Endodermal cell (in vitro differentiated cells): ENCODE results near the gene SOST. TPM values are rescaled to one million over a fixed set of nuclear protein-coding genes. Genes with fewer than 3 reads are reported as not detected.

Experiments
- DNase-seq: peaks from one replicate; pipeline ENCODE4 v3.0.0-alpha.2; 2017
- H3K27ac ChIP-seq: 2 replicates; pipeline ENCODE4 v1.5.1; 2013; ENCODE audit warnings: mild to moderate bottlenecking, low read depth, low read length, moderate library complexity
- H3K27me3 ChIP-seq: 2 replicates; pipeline ENCODE4 v1.6.1; 2013; ENCODE audit warnings: mild to moderate bottlenecking, low read length, moderate library complexity; ENCODE audit not compliant: insufficient read depth, control insufficient read depth, poor library complexity, severe bottlenecking
- H3K36me3 ChIP-seq: 2 replicates; pipeline ENCODE4 v1.7.0; 2013; ENCODE audit warnings: mild to moderate bottlenecking, low read length, moderate library complexity; ENCODE audit not compliant: control insufficient read depth, insufficient read depth
- H3K4me1 ChIP-seq: one replicate; pipeline ENCODE4 v1.7.0; 2013; ENCODE audit warnings: low read length; ENCODE audit not compliant: control insufficient read depth, insufficient read depth
- H3K4me3 ChIP-seq: 2 replicates; pipeline ENCODE4 v1.5.1; 2013; ENCODE audit warnings: mild to moderate bottlenecking, low read length, moderate library complexity
- H3K9ac ChIP-seq: 2 replicates; pipeline ENCODE4 v1.6.1; 2013; ENCODE audit warnings: mild to moderate bottlenecking, low read length, moderate library complexity; ENCODE audit not compliant: poor library complexity, severe bottlenecking; ENCODE audit errors: extremely low read depth
- H3K9me3 ChIP-seq: 2 replicates; pipeline ENCODE4 v1.6.1; 2013; ENCODE audit warnings: mild to moderate bottlenecking, low read length, moderate library complexity; ENCODE audit not compliant: control insufficient read depth
- H3K27ac Mint-ChIP-seq: 2 replicates; pipeline ENCODE4 v1.8.0; 2020; ENCODE audit warnings: mixed read lengths
- H3K27me3 Mint-ChIP-seq: 2 replicates; pipeline ENCODE4 v1.8.0; 2021; ENCODE audit warnings: mild to moderate bottlenecking, mixed read lengths; ENCODE audit not compliant: insufficient read depth
- H3K36me3 Mint-ChIP-seq: 2 replicates; pipeline ENCODE4 v1.8.0; 2020; ENCODE audit warnings: low read depth, mixed read lengths
- H3K4me1 Mint-ChIP-seq: 2 replicates; pipeline ENCODE4 v1.8.0; 2020; ENCODE audit warnings: mixed read lengths
- H3K4me3 Mint-ChIP-seq: 2 replicates; pipeline ENCODE4 v1.8.0; 2020; ENCODE audit warnings: mild to moderate bottlenecking, moderate library complexity, mixed read lengths
- H3K9me3 Mint-ChIP-seq: 2 replicates; pipeline ENCODE4 v1.8.0; 2020; ENCODE audit warnings: mild to moderate bottlenecking, mixed read lengths
- WGBS, 2 experiments: methylation state at CpG; one replicate each; pipeline versions ENCODE4 v1.1.5 to v1.1.7; 2013; ENCODE audit warnings: missing lambda C conversion rate in 2 of 2, mixed read lengths in 1 of 2; ENCODE audit not compliant: insufficient coverage in 1 of 2, insufficient read length in 1 of 2; 5-methylcytosine and 5-hydroxymethylcytosine counted together
- total RNA-seq, 2 donors: library from RNA; stranded (reverse); fragmentation: NEBNext Ultra II Directional in 1 of 2; extraction: Animal tissue kit (Norgen Biotek cat#: 25700) in 1 of 2; gene quantifications; 2 replicates in 1 of 2; 3 replicates in 1 of 2; pipeline ENCODE4 v1.2.1, GENCODE V29; 2021
- TF ChIP-seq, protein P1 (sequence below): fragments of 200-600 bp; sonication (generic); conservative IDR thresholded peaks from 2 replicates; pipeline ENCODE4 v1.5.0; 2021; ENCODE audit warnings: antibody characterized with exemption, mild to moderate bottlenecking

SOST gene
- total RNA-seq, 2 donors from 2014 or later = not detected

DNA sequence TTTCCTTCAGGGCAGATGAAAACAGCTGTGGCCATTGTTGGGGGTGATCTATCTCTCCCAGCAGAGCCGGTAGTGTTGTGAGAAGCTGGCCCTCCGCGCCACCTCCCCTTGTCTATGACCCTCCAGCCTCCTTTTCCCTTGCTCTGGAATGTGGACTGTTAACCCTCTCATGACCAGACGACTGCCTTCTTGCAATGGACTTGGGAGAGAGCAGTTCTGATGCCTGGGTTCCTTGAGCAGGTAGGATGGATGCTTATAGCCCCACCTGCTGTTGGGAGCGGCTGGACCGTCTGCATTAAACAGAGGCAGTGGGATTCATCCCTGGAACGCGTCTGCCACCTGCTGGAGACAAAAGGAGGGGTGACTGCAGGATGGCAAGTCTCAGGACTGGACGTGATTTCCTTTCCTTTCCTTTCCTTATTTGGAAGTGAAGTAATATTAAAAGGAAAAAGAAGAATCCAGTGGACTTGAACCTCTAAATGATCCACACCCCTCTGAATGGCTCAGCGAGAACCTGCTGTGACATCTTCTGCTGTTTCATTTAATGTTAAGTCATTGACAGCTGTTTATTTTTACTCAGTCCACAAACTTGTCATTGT lies 1.8 kb upstream of the SOST start:
- Mint-ChIP-seq H3K9me3 (no peaks in the 10 kb centered on the region), H3K4me3 (peak overlapping the region; percentile 10), H3K4me1 (peaks cover 10% of the 10 kb centered on the region), H3K27ac (peak overlapping the region; percentile 80), H3K36me3 (no peaks in the 10 kb centered on the region), H3K27me3 (peaks cover 28% of the 10 kb centered on the region)
- Histone ChIP-seq H3K9me3 (no peaks in the 10 kb centered on the region), H3K4me3 (no peak overlapping the region), H3K4me1 (no peaks in the 10 kb centered on the region), H3K36me3 (peaks cover under 1% of the 10 kb centered on the region), H3K27ac (no peak overlapping the region), H3K27me3 (peaks cover 5% of the 10 kb centered on the region), H3K9ac (no peak overlapping the region)
- TF ChIP-seq, protein P1, sequence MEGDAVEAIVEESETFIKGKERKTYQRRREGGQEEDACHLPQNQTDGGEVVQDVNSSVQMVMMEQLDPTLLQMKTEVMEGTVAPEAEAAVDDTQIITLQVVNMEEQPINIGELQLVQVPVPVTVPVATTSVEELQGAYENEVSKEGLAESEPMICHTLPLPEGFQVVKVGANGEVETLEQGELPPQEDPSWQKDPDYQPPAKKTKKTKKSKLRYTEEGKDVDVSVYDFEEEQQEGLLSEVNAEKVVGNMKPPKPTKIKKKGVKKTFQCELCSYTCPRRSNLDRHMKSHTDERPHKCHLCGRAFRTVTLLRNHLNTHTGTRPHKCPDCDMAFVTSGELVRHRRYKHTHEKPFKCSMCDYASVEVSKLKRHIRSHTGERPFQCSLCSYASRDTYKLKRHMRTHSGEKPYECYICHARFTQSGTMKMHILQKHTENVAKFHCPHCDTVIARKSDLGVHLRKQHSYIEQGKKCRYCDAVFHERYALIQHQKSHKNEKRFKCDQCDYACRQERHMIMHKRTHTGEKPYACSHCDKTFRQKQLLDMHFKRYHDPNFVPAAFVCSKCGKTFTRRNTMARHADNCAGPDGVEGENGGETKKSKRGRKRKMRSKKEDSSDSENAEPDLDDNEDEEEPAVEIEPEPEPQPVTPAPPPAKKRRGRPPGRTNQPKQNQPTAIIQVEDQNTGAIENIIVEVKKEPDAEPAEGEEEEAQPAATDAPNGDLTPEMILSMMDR = peak; percentile 100
- WGBS, 2 experiments = 0 to 2% methylated on average over 3 to 10 of the region's 10 CpGs
- DNase-seq = peak; percentile 100

DNA sequence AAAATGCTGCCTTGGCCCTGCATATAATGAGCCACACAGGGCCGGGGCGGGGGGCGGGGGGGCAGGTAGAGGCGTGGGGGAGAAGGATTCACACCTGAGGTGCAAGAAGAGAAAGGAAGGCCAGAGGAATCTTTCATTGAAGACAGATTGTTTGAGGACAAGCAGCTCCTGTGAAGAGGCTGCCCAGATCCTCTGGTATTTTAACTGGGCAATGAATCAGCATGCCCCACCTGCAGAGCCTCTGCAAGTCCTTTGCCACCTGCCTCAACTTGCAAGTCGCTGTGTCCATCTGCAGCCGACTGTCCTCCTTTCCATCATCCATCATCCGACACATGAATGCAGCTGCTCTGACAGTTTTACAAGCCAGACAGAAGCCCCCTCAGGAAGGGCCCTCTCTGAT lies 1.2 kb upstream of the SOST start:
- Mint-ChIP-seq H3K27me3 (peaks cover 29% of the 10 kb centered on the region), H3K27ac (peak overlapping the region; percentile 80), H3K4me1 (peaks cover 10% of the 10 kb centered on the region), H3K4me3 (peak overlapping the region; percentile 10), H3K9me3 (no peaks in the 10 kb centered on the region), H3K36me3 (no peaks in the 10 kb centered on the region)
- Histone ChIP-seq H3K36me3 (no peaks in the 10 kb centered on the region), H3K4me3 (no peak overlapping the region), H3K27ac (no peak overlapping the region), H3K9ac (no peak overlapping the region), H3K4me1 (no peaks in the 10 kb centered on the region), H3K27me3 (peaks cover 7% of the 10 kb centered on the region), H3K9me3 (no peaks in the 10 kb centered on the region)
- TF ChIP-seq, protein P1 = no peak
- DNase-seq = no peak
- WGBS, 2 experiments = 33 to 66% methylated on average over 3 to 7 of the region's 7 CpGs

DNA sequence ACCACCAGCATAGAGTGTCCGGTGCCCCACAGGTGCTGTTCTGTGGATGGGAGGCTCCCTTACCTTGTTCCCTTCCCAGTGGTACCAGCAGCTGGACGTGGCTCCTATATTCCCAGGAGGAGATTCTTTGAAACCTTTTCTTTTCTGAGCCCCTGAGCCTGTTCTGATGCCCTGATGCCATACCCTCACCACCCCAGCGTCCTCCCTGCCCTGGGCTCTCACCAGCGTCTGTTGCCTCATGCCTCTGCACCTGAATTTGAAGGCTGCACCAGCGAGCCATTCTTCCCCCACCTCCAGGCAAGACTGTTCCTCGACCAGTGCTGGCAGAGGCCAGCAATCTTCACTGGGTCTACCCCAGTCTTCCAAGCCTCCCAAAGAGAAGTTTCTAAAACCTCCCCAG lies 505 bp downstream of the SOST start:
- H3K4me1 ChIP-seq = no peaks in the 10 kb centered on the region
- Mint-ChIP-seq H3K27ac (no peak overlapping the region), H3K4me1 (peaks cover 10% of the 10 kb centered on the region), H3K9me3 (no peaks in the 10 kb centered on the region), H3K27me3 (peaks cover 45% of the 10 kb centered on the region), H3K36me3 (no peaks in the 10 kb centered on the region), H3K4me3 (no peak overlapping the region)
- no peaks in the 10 kb centered on the region for H3K36me3 ChIP-seq
- H3K9me3 ChIP-seq = no peaks in the 10 kb centered on the region
- H3K9ac ChIP-seq = no peak overlapping the region
- peaks cover 12% of the 10 kb centered on the region for H3K27me3 ChIP-seq
- 89 to 100% methylated on average over 1 to 6 of the region's 6 CpGs for WGBS, 2 experiments
- TF ChIP-seq, protein P1 = no peak
- DNase-seq = no peak
- no peak overlapping the region for H3K27ac ChIP-seq
- no peak overlapping the region for H3K4me3 ChIP-seq
